B cell (primary cell): Measurements from ENCODE around the gene SPECC1L. TPM values are rescaled to one million over a fixed set of nuclear protein-coding genes. Genes with fewer than 3 reads are reported as not detected.

Experiments used
- ATAC-seq: fragments of 200-7000 bp; cut with Tn5 transposase; one replicate; pipeline ENCODE4 v1.10.0; 2021; ENCODE audit warnings: low read depth, mild to moderate bottlenecking, moderate number of reproducible peaks, moderate library complexity
- CTCF ChIA-PET: fragments of 350-600 bp; sonication (Branson Sonifier 250); formaldehyde crosslinking; loops from one replicate; lab custom pipeline; 2021; ENCODE audit warnings: antibody characterized with exemption, inconsistent platforms; lab: Charles Lee
- POLR2A ChIA-PET: fragments of 350-600 bp; sonication (Branson Sonifier 250); formaldehyde crosslinking; loops from one replicate; lab custom pipeline; 2021; ENCODE audit warnings: antibody characterized with exemption; lab: Charles Lee
- DNase-seq: peaks from one replicate; pipeline ENCODE4 v3.0.0; 2013
- H2AFZ ChIP-seq: 2 replicates; pipeline ENCODE4 v1.6.1; 2012; ENCODE audit warnings: mild to moderate bottlenecking, low read depth, low read length; ENCODE audit not compliant: insufficient read depth, poor library complexity, severe bottlenecking
- H3K27ac ChIP-seq, 2 donors: 1 replicate in 1 of 2; 2 replicates in 1 of 2; pipeline ENCODE4 v1.5.1; 2012 to 2013; ENCODE audit warnings: low read length in 2 of 2, mild to moderate bottlenecking in 2 of 2, moderate library complexity in 1 of 2
- H3K27me3 ChIP-seq, 4 experiments: fragments of 200-600 bp in 1 of 4; sonication (generic) in 1 of 4; replicated peaks in 1 of 4; 1 replicate in 2 of 4; 2 replicates in 2 of 4; pipeline versions ENCODE4 v1.6.1 to v1.7.0; 2013 to 2016; ENCODE audit warnings: low read length in 3 of 4, mild to moderate bottlenecking in 2 of 4, mixed read lengths in 1 of 4, moderate library complexity in 1 of 4; ENCODE audit not compliant: insufficient read depth in 4 of 4, control insufficient read depth in 3 of 4; ENCODE audit errors: control extremely low read depth in 1 of 4
- H3K36me3 ChIP-seq, 2 experiments: replicated peaks in 1 of 2; 1 replicate in 1 of 2; 2 replicates in 1 of 2; pipeline versions ENCODE4 v1.6.1 to v1.7.1; 2013; ENCODE audit warnings: low read length in 1 of 2; ENCODE audit not compliant: insufficient read depth in 2 of 2, control insufficient read depth in 1 of 2; ENCODE audit errors: control extremely low read depth in 1 of 2, extremely low read depth in 1 of 2
- H3K4me1 ChIP-seq, 2 donors: fragments of 200-600 bp in 1 of 2; sonication (generic) in 1 of 2; 1 replicate in 1 of 2; 2 replicates in 1 of 2; pipeline versions ENCODE4 v1.5.1 to v1.6.1; 2013 to 2017; ENCODE audit warnings: low read length in 2 of 2; ENCODE audit not compliant: control insufficient read depth in 2 of 2, insufficient read depth in 2 of 2
- H3K4me2 ChIP-seq: replicated peaks from 2 replicates; pipeline ENCODE3; 2012; ENCODE audit warnings: mild to moderate bottlenecking, low read depth, low read length; ENCODE audit not compliant: poor library complexity, severe bottlenecking
- H3K4me3 ChIP-seq, 5 experiments: fragments of 200-600 bp in 1 of 5; sonication (generic) in 1 of 5; 1 replicate in 3 of 5; 2 replicates in 2 of 5; pipeline versions ENCODE4 v1.5.1 to v1.7.0; 2011 to 2016; ENCODE audit warnings: low read length in 4 of 5, mild to moderate bottlenecking in 4 of 5, low read depth in 2 of 5, control low read depth in 1 of 5, moderate library complexity in 1 of 5; ENCODE audit not compliant: insufficient read depth in 1 of 5; ENCODE audit errors: control extremely low read depth in 1 of 5, extremely low read depth in 1 of 5
- H3K79me2 ChIP-seq: fragments of 200-600 bp; sonication (generic); one replicate; pipeline ENCODE4 v1.6.0; 2016; ENCODE audit warnings: low read length; ENCODE audit not compliant: control insufficient read depth, insufficient read depth
- H3K9ac ChIP-seq: fragments of 200-600 bp; sonication (generic); 2 replicates; pipeline ENCODE4 v1.6.1; 2017; ENCODE audit warnings: mild to moderate bottlenecking, low read length, moderate library complexity
- H3K9me3 ChIP-seq, 3 donors: one replicate each; pipeline versions ENCODE4 v1.6.1 to v1.7.1; 2013; ENCODE audit warnings: low read length in 2 of 3; ENCODE audit not compliant: control insufficient read depth in 2 of 3, insufficient read depth in 1 of 3; ENCODE audit errors: control extremely low read depth in 1 of 3
- H4K20me1 ChIP-seq: 2 replicates; pipeline ENCODE4 v1.6.0; 2012; ENCODE audit warnings: mild to moderate bottlenecking, low read length; ENCODE audit not compliant: insufficient read depth, control insufficient read depth, poor library complexity, severe bottlenecking
- H3K27ac Mint-ChIP-seq: one replicate; pipeline ENCODE4 v1.8.0; 2021; ENCODE audit warnings: mixed read lengths
- H3K27me3 Mint-ChIP-seq: one replicate; pipeline ENCODE4 v1.8.0; 2021; ENCODE audit warnings: mixed read lengths
- H3K4me1 Mint-ChIP-seq: one replicate; pipeline ENCODE4 v1.8.0; 2021; ENCODE audit warnings: mixed read lengths
- H3K4me3 Mint-ChIP-seq: one replicate; pipeline ENCODE4 v1.8.0; 2021; ENCODE audit warnings: mixed read lengths
- H3K9me3 Mint-ChIP-seq: one replicate; pipeline ENCODE4 v1.8.0; 2022; ENCODE audit warnings: mixed read lengths; ENCODE audit not compliant: insufficient read depth
- EZH2 ChIP-seq: IDR thresholded peaks from 2 replicates; pipeline ENCODE4 v1.6.1; 2012; ENCODE audit warnings: borderline replicate concordance, low read depth, mild to moderate bottlenecking, moderate library complexity, low read length; ENCODE audit not compliant: insufficient read depth, poor library complexity, severe bottlenecking
- WGBS: methylation state at CpG from one replicate; pipeline ENCODE4 v1.1.5; 2013; ENCODE audit warnings: missing lambda C conversion rate; ENCODE audit not compliant: insufficient coverage; 5-methylcytosine and 5-hydroxymethylcytosine counted together
- intact Hi-C: fragments of 100-400 bp; cut with micrococcal nuclease; formaldehyde crosslinking; loops from one replicate; pipeline ENCODE4 v1.10.0; 2022
- polyA plus RNA-seq: library from polyadenylated mRNA; depleted of rRNA; stranded (reverse); fragments of >200 nt; gene quantifications from 2 replicates; pipeline ENCODE4 v1.2.3, GENCODE V29; 2012
- total RNA-seq, 2 donors: library from RNA; stranded (reverse); fragments of 120-200 nt in 1 of 2; gene quantifications; 1 replicate in 1 of 2; 2 replicates in 1 of 2; pipeline versions ENCODE4 v1.2.3 to v1.2.4, GENCODE V29; 2013 to 2022
- TF ChIP-seq, protein P1 (sequence below): fragments of 200-600 bp; IDR thresholded peaks from one replicate; pipeline ENCODE4 v1.8.0; 2022; ENCODE audit warnings: antibody characterized with exemption, mild to moderate bottlenecking

SPECC1L gene
- total and polyA plus RNA-seq, 2 donors (not counting 1 experiment from before 2014, with no cell fraction given), result 14.4 to 85.3 TPM

DNA sequence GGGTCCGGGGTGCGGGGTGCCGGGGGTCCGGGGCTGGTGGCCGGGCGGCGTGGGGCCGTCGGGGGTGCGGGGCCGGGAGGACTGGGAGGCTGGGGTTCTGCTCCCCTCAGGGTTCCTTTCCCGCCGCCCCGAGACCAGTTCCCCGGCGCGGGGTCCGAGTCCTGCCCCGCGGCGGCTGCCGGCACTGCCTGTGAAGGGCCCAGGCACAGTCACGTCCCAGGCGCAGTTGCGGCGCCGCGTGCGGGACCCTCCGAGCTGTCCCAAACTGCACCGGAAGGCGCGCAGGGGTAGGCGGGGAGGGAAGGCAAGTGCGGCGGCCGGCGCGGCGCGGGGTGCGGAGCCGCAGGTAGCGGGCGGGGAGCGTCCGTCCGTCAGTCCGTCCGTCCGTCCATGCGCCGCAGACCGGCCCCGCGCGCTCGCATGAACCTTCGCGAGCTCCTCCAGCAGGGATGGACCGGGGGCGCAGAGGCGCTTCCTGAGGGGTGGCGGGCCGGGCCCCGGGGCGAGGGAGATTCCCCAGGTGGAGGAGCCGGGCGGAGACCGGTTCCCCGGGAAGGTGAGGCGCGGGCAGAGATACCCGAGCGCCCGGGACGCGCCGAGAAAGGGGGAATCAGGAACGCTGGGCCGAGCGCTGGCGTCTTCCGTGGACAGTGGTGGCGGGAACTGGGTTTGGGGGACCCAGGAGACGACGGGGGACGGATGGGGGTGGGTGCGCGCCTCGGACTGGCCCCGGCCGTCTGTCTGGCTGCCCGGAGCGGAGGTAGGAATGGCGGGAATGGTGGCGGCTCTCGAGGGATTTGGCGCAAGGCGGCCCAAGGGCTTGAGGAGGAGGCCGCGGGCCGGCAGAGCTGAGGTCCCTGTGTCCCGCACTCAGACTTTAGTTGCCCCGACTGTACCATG, 153.6 kb downstream of the SPECC1L start:
- no peak for TF ChIP-seq EZH2
- TF ChIP-seq, protein P1, sequence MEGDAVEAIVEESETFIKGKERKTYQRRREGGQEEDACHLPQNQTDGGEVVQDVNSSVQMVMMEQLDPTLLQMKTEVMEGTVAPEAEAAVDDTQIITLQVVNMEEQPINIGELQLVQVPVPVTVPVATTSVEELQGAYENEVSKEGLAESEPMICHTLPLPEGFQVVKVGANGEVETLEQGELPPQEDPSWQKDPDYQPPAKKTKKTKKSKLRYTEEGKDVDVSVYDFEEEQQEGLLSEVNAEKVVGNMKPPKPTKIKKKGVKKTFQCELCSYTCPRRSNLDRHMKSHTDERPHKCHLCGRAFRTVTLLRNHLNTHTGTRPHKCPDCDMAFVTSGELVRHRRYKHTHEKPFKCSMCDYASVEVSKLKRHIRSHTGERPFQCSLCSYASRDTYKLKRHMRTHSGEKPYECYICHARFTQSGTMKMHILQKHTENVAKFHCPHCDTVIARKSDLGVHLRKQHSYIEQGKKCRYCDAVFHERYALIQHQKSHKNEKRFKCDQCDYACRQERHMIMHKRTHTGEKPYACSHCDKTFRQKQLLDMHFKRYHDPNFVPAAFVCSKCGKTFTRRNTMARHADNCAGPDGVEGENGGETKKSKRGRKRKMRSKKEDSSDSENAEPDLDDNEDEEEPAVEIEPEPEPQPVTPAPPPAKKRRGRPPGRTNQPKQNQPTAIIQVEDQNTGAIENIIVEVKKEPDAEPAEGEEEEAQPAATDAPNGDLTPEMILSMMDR, result peak; percentile 41
- Histone ChIP-seq H2AFZ (peak overlapping the region; percentile 75), H3K9me3 (peaks cover 0 to 2% (median 0%) of the 10 kb centered on the region in 3 donors), H3K27me3 (peaks cover 0 to 3% (median 0%) of the 10 kb centered on the region in 4 experiments), H4K20me1 (no peaks in the 10 kb centered on the region), H3K9ac (peak overlapping the region; percentile 72), H3K79me2 (peaks cover 60% of the 10 kb centered on the region), H3K4me3 (peak overlapping the region in 4 of 5 experiments; percentile 43 to 82 (median 68)), H3K4me2 (peak overlapping the region; percentile 98), H3K4me1 (peaks cover 45 to 58% of the 10 kb centered on the region in 2 donors), H3K36me3 (no peaks in the 10 kb centered on the region), H3K27ac (peak overlapping the region; percentile 6 to 65)
- DNase-seq (peak; percentile 70), ATAC-seq (no peak)
- intact Hi-C loops, result loop anchor here (1.0 to 5.0 kb wide), 2 partner anchors 10 to 97 kb away; no protein-coding TSS in a partner anchor
- CTCF ChIA-PET, result interaction anchor here (0.8 to 14.5 kb wide), 16 partner anchors 11 to 100 kb away, joined by 3 to 173 read pairs (median 4); no protein-coding TSS in a partner anchor
- Mint-ChIP-seq H3K27ac (peak overlapping the region; percentile 56), H3K4me3 (peak overlapping the region; percentile 82), H3K4me1 (peaks cover 52% of the 10 kb centered on the region), H3K9me3 (no peaks in the 10 kb centered on the region), H3K27me3 (no peaks in the 10 kb centered on the region)
- POLR2A ChIA-PET, result interaction anchor here (0.8 to 1.3 kb wide), 4 partner anchors 9 to 99 kb away, joined by 3 to 9 read pairs (median 6); no protein-coding TSS in a partner anchor
- 21% methylated on average over 105 of the region's 105 CpGs for WGBS
